K562 (cell line): ENCODE measurements around the gene ADAM23. TPM values are rescaled to one million over a fixed set of nuclear protein-coding genes. Genes with fewer than 3 reads are reported as not detected.

Experiments
- ATAC-seq: fragments of 200-7000 bp; cut with Tn5 transposase; 3 replicates; pipeline ENCODE4 v1.9.1; 2020; ENCODE audit warnings: moderate library complexity
- BruUV-seq: library from RNA; stranded (reverse); fragments of 400-500 nt; replicated peaks from 2 replicates; lab custom pipeline; 2021; lab: Mats Ljungman, UMichigan
- CTCF ChIA-PET: fragments of 300-600 bp; formaldehyde crosslinking; extraction: SDS; loops from one replicate; lab custom pipeline; 2021; ENCODE audit warnings: low intra/inter-chr PET ratio; lab: Yijun Ruan, JAX
- POLR2A ChIA-PET: fragments of 300-600, 350-650 bp; sonication (Branson Sonifier 250); formaldehyde crosslinking; extraction: SDS; loops from one replicate; lab custom pipeline; 2021; ENCODE audit warnings: antibody characterized with exemption, inconsistent platforms; lab: Yijun Ruan, JAX
- DNase-seq, 4 experiments: peaks; one replicate each; pipeline versions ENCODE4 v3.0.0 to v3.0.0-alpha.2; 2011 to 2018; ENCODE audit warnings: low spot score in 3 of 4, mixed read lengths in 3 of 4; ENCODE audit errors: extremely low read depth in 1 of 4
- FAIRE-seq: peaks from 2 replicates; lab custom pipeline; 2011; peaks lifted over from hg19 to GRCh38; lab: Jason Lieb, UNC
- H2AFZ ChIP-seq: 2 replicates; pipeline ENCODE4 v1.6.0; 2011; ENCODE audit warnings: low read depth, low read length, control low read depth, inconsistent platforms
- H3K27ac ChIP-seq: fragments of 200-600 bp; 3 replicates; pipeline ENCODE4 v1.8.0; 2011; ENCODE audit warnings: low read depth, mild to moderate bottlenecking, control low read depth, inconsistent platforms, low read length, moderate library complexity, mixed read lengths; ENCODE audit errors: extremely low read depth
- H3K27me3 ChIP-seq, 2 experiments: fragments of 300-600 bp in 1 of 2; 2 replicates in 1 of 2; 3 replicates in 1 of 2; pipeline versions ENCODE4 v1.6.0 to v1.8.0; 2011; ENCODE audit warnings: inconsistent platforms in 2 of 2, low read length in 2 of 2, mild to moderate bottlenecking in 1 of 2, mixed read lengths in 1 of 2, moderate library complexity in 1 of 2; ENCODE audit not compliant: control insufficient read depth in 2 of 2, insufficient read depth in 2 of 2
- H3K36me3 ChIP-seq: fragments of 300-600 bp; 3 replicates; pipeline ENCODE4 v1.8.0; 2011; ENCODE audit warnings: mild to moderate bottlenecking, low read length, inconsistent platforms; ENCODE audit not compliant: control insufficient read depth, insufficient read depth
- H3K4me1 ChIP-seq, 2 experiments: fragments of 200-600 bp in 1 of 2; replicated peaks in 1 of 2; 2 replicates in 1 of 2; 3 replicates in 1 of 2; pipeline versions ENCODE4 v1.5.1 to v1.8.0; 2011; ENCODE audit warnings: inconsistent platforms in 2 of 2, low read length in 2 of 2, mild to moderate bottlenecking in 1 of 2, mixed read lengths in 1 of 2, moderate library complexity in 1 of 2; ENCODE audit not compliant: control insufficient read depth in 2 of 2, insufficient read depth in 2 of 2
- H3K4me2 ChIP-seq: 2 replicates; pipeline ENCODE4 v1.6.1; 2011; ENCODE audit warnings: low read length, control low read depth, inconsistent platforms, mixed read lengths; ENCODE audit not compliant: insufficient read depth
- H3K4me3 ChIP-seq: fragments of 200-600 bp; sonication (generic), shearing (Covaris generic); 2 replicates; pipeline ENCODE4 v1.5.1; 2016; ENCODE audit warnings: control low read depth, inconsistent platforms
- H3K79me2 ChIP-seq: fragments of 200-600 bp; 3 replicates; pipeline ENCODE4 v1.8.0; 2011; ENCODE audit warnings: low read length, inconsistent platforms; ENCODE audit not compliant: control insufficient read depth, insufficient read depth
- H3K9ac ChIP-seq, 2 experiments: 2 replicates each; pipeline versions ENCODE4 v1.6.0 to v1.6.1; 2011; ENCODE audit warnings: low read depth in 2 of 2, low read length in 2 of 2, control low read depth in 1 of 2, inconsistent platforms in 1 of 2, mild to moderate bottlenecking in 1 of 2, mixed read lengths in 1 of 2; ENCODE audit not compliant: insufficient read depth in 1 of 2
- H3K9me1 ChIP-seq: one replicate; pipeline ENCODE4 v1.6.0; 2011; ENCODE audit warnings: inconsistent platforms, mild to moderate bottlenecking, low read length, moderate library complexity; ENCODE audit not compliant: control insufficient read depth, insufficient read depth
- H3K9me3 ChIP-seq: replicated peaks from 2 replicates; pipeline ENCODE4 v1.5.1; 2011; ENCODE audit warnings: low read depth, low read length, inconsistent platforms; ENCODE audit not compliant: control insufficient read depth, insufficient read depth
- H4K20me1 ChIP-seq: replicated peaks from 2 replicates; pipeline ENCODE4 v1.6.1; 2011; ENCODE audit warnings: low read length, inconsistent platforms, mixed read lengths; ENCODE audit not compliant: control insufficient read depth, insufficient read depth
- CBFA2T2 ChIP-seq: fragments of 450-650 bp; conservative IDR thresholded peaks from 2 replicates; pipeline ENCODE4 v1.6.1; 2017; ENCODE audit warnings: mild to moderate bottlenecking
- JUNB ChIP-seq: fragments of 450-650 bp; formaldehyde crosslinking; conservative IDR thresholded peaks from 2 replicates; pipeline ENCODE4 v1.4.0; 2020; ENCODE audit warnings: mild to moderate bottlenecking
- KDM5B ChIP-seq: fragments of 200-600 bp; sonication (generic); IDR thresholded peaks from 2 replicates; pipeline ENCODE4 v1.6.1; 2012; ENCODE audit warnings: low read depth, mild to moderate bottlenecking, moderate library complexity, low read length, control low read depth, inconsistent platforms; ENCODE audit not compliant: insufficient replicate concordance
- LEF1 ChIP-seq: fragments of 450-650 bp; IDR thresholded peaks from 2 replicates; pipeline ENCODE4 v1.6.1; 2016; ENCODE audit warnings: mild to moderate bottlenecking
- NBN ChIP-seq: fragments of 450-650 bp; IDR thresholded peaks from 2 replicates; pipeline ENCODE4 v1.6.1; 2016; ENCODE audit warnings: low read depth, mild to moderate bottlenecking
- NCOA4 ChIP-seq: fragments of 450-650 bp; IDR thresholded peaks from 2 replicates; pipeline ENCODE4 v1.6.1; 2018; ENCODE audit warnings: mild to moderate bottlenecking; ENCODE audit not compliant: partially characterized antibody
- RBBP5 ChIP-seq: fragments of 200-600 bp; sonication (generic); IDR thresholded peaks from 2 replicates; pipeline ENCODE4 v1.6.1; 2012; ENCODE audit warnings: borderline replicate concordance, mild to moderate bottlenecking, low read length, control low read depth, inconsistent platforms; ENCODE audit not compliant: insufficient read depth, poor library complexity, severe bottlenecking
- SMARCC2 ChIP-seq: fragments of 450-650 bp; IDR thresholded peaks from 2 replicates; pipeline ENCODE4 v1.6.1; 2017; ENCODE audit warnings: antibody characterized with exemption, moderate library complexity, mild to moderate bottlenecking, low read depth
- SREBF2 ChIP-seq: sonication (generic); formaldehyde crosslinking; IDR thresholded peaks from 2 replicates; pipeline ENCODE4 v1.4.0; 2020; ENCODE audit warnings: mild to moderate bottlenecking, missing genetic modification reagents
- TARDBP ChIP-seq: fragments of 450-650 bp; IDR thresholded peaks from 2 replicates; pipeline ENCODE4 v1.6.1; 2016
- ZNF253 ChIP-seq: fragments of 250-450 bp; sonication (Bioruptor Pico); conservative IDR thresholded peaks from 2 replicates; pipeline ENCODE4 v1.6.1; 2021; ENCODE audit warnings: mild to moderate bottlenecking
- ZNF76 ChIP-seq: fragments of 250-450 bp; sonication (Bioruptor Pico); IDR thresholded peaks from 2 replicates; pipeline ENCODE4 v1.4.0; 2020; ENCODE audit warnings: mild to moderate bottlenecking, moderate library complexity, borderline replicate concordance
- WGBS: fragments of 100-300 bp; shearing (Covaris generic); methylation state at CpG from one replicate; pipeline ENCODE4 v1.1.6; 2016; ENCODE audit warnings: low coverage, mixed read lengths; ENCODE audit not compliant: insufficient coverage; ENCODE audit errors: missing lambda C conversion rate; 5-methylcytosine and 5-hydroxymethylcytosine counted together
- in situ Hi-C: fragments of 300-500 bp; cut with MboI; formaldehyde crosslinking; loops from 4 replicates; pipeline ENCODE4 v1.15.0; 2018; ENCODE audit warnings: inconsistent platforms, mixed read lengths
- intact Hi-C: fragments of 100-400 bp; cut with micrococcal nuclease; formaldehyde crosslinking; loops from 2 replicates; pipeline ENCODE4 v1.14.2; 2022
- polyA plus RNA-seq, 8 experiments: library from polyadenylated mRNA; depleted of rRNA in 4 of 8; stranded (reverse) in 5 of 8; unstranded in 3 of 8; fragments of >200 nt; fragmentation: Nextera tagmentation in 2 of 8; fragmentation: Illumina TruSeq in 1 of 8; extraction: Ambion mirVana in 2 of 8; extraction: Trizol in 1 of 8; gene quantifications; 2 replicates each; pipeline versions ENCODE4 v1.2.1 to v1.2.3, GENCODE V29; 2011 to 2014; ENCODE audit warnings: inconsistent platforms in 1 of 8, missing spikeins in 1 of 8
- total RNA-seq, 7 experiments: library from RNA; depleted of rRNA in 6 of 7; stranded (reverse); fragments of >200 nt in 6 of 7; fragmentation: Illumina TruSeq in 2 of 7; extraction: Trizol in 2 of 7; gene quantifications; 2 replicates each; pipeline versions ENCODE4 v1.2.1 to v1.2.3, GENCODE V29; 2011 to 2021; ENCODE audit warnings: low replicate concordance in 1 of 7
- TF ChIP-seq, protein P1 (sequence below): IDR thresholded peaks from 2 replicates; pipeline ENCODE4 v1.6.1; 2012; ENCODE audit warnings: low read depth, low read length, improper control_type of control experiment, borderline replicate concordance
- TF ChIP-seq, protein P2 (sequence below): fragments of 450-650 bp; formaldehyde crosslinking; IDR thresholded peaks from 2 replicates; pipeline ENCODE4 v1.4.0; 2022; ENCODE audit warnings: missing genetic modification characterization

The ADAM23 gene
- total and polyA plus RNA-seq, 9 of the 15 experiments (the other 6 are each of a cell fraction or from before 2014, with no cell fraction given) = 0.02 TPM; not detected in 8

DNA sequence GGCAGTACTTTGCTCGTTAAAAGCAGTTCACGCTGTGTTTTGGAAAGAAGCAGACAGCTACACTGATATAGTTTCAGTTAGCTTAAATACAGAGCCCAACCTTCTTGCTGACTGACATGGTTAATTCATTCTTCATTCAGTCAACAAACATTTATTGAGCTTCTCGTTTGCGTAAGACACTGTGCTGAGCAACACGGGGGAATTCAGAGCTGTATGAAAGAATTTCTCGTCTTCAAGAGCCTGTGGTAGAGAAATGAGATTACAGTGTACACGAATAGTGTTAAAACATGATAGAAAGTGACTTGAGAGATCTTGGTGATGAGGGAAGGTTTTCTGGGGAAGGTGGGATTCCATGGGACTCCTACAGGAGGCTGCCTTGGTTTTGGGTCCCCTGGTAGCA is 44.7 kb downstream of the ADAM23 start:
- ChIA-PET CTCF (no interaction called here), POLR2A (interaction anchor here (0.7 kb wide), 1 partner anchor 15 kb away, joined by 3 read pairs; no protein-coding TSS in a partner anchor)
- no peak overlapping the region for H3K4me2 ChIP-seq
- intact Hi-C loops (no loop called here), in situ Hi-C loops (no loop called here)
- H3K4me1 ChIP-seq = no peaks in the 10 kb centered on the region
- FAIRE-seq (no peak), DNase-seq (no peak), ATAC-seq (no peak)
- H3K27ac ChIP-seq = no peak overlapping the region
- no peak overlapping the region for H3K9ac ChIP-seq
- no peaks in the 10 kb centered on the region for H3K9me1 ChIP-seq
- H3K79me2 ChIP-seq = no peaks in the 10 kb centered on the region
- no peak overlapping the region for H3K4me3 ChIP-seq
- H4K20me1 ChIP-seq = no peaks in the 10 kb centered on the region
- no peak overlapping the region for H2AFZ ChIP-seq
- 0% methylated on average over 7 of the region's 7 CpGs for WGBS
- H3K27me3 ChIP-seq = no peaks in the 10 kb centered on the region; a peak in 1 of 5 replicates
- H3K9me3 ChIP-seq = no peaks in the 10 kb centered on the region
- no TSS peak for BruUV-seq
- no peak for TF ChIP-seq ZNF253 (CRISPR knock-in tag)
- TF ChIP-seq LEF1 = no peak
- no peak for TF ChIP-seq ZNF76
- TF ChIP-seq JUNB = no peak
- no peak for TF ChIP-seq RBBP5
- no peak for TF ChIP-seq SMARCC2
- no peak for TF ChIP-seq KDM5B
- TF ChIP-seq SREBF2 (CRISPR knock-in tag) = no peak
- no peak for TF ChIP-seq NBN
- TF ChIP-seq, protein P1, sequence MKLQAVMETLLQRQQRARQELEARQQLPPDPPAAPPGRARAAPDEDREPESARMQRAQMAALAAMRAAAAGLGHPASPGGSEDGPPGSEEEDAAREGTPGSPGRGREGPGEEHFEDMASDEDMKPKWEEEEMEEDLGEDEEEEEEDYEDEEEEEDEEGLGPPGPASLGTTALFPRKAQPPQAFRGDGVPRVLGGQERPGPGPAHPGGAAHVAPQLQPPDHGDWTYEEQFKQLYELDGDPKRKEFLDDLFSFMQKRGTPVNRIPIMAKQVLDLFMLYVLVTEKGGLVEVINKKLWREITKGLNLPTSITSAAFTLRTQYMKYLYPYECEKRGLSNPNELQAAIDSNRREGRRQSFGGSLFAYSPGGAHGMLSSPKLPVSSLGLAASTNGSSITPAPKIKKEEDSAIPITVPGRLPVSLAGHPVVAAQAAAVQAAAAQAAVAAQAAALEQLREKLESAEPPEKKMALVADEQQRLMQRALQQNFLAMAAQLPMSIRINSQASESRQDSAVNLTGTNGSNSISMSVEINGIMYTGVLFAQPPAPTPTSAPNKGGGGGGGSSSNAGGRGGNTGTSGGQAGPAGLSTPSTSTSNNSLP = no peak
- TF ChIP-seq, protein P2, sequence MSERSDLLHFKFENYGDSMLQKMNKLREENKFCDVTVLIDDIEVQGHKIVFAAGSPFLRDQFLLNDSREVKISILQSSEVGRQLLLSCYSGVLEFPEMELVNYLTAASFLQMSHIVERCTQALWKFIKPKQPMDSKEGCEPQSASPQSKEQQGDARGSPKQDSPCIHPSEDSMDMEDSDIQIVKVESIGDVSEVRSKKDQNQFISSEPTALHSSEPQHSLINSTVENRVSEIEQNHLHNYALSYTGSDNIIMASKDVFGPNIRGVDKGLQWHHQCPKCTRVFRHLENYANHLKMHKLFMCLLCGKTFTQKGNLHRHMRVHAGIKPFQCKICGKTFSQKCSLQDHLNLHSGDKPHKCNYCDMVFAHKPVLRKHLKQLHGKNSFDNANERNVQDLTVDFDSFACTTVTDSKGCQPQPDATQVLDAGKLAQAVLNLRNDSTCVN (CRISPR knock-in tag) = no peak
- TF ChIP-seq NCOA4 = no peak
- no peak for TF ChIP-seq TARDBP
- no peak for TF ChIP-seq CBFA2T2
- H3K36me3 ChIP-seq = no peaks in the 10 kb centered on the region
